Measurements from ENCODE around the gene TSPAN13. TPM values are rescaled to one million over a fixed set of nuclear protein-coding genes. Genes with fewer than 3 reads are reported as not detected.

The TSPAN13 gene
- total and polyA plus RNA-seq, 12 donors, result 6.8 to 40.1 (median 11.8) TPM

DNA sequence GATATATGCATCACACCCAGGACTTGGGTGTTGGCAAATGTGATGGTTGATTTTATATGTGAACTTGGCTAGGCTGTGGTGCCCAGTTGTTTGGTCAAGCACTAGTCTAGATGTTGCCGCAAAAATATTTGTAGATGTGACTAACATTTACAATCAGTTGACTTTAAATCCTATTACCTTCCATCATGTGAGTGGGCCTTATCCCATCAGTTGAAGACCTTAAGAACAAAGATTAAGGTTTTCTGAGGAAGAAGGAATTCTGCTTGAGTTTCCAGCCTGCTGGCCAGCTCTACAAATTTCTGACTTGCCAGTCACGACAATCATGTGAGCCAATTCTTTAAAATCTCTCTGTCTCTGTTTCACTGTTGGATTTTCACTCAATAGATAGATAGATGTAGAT, 20.3 kb downstream of the TSPAN13 start:
- TF ChIP-seq, protein P1, sequence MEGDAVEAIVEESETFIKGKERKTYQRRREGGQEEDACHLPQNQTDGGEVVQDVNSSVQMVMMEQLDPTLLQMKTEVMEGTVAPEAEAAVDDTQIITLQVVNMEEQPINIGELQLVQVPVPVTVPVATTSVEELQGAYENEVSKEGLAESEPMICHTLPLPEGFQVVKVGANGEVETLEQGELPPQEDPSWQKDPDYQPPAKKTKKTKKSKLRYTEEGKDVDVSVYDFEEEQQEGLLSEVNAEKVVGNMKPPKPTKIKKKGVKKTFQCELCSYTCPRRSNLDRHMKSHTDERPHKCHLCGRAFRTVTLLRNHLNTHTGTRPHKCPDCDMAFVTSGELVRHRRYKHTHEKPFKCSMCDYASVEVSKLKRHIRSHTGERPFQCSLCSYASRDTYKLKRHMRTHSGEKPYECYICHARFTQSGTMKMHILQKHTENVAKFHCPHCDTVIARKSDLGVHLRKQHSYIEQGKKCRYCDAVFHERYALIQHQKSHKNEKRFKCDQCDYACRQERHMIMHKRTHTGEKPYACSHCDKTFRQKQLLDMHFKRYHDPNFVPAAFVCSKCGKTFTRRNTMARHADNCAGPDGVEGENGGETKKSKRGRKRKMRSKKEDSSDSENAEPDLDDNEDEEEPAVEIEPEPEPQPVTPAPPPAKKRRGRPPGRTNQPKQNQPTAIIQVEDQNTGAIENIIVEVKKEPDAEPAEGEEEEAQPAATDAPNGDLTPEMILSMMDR (IDR thresholded peaks at IDR 0.05), result no peak
- WGBS, 2 donors, result 93 to 96% methylated on average over 2 of the region's 2 CpGs
- H3K4me3 ChIP-seq, result no peak overlapping the region

DNA sequence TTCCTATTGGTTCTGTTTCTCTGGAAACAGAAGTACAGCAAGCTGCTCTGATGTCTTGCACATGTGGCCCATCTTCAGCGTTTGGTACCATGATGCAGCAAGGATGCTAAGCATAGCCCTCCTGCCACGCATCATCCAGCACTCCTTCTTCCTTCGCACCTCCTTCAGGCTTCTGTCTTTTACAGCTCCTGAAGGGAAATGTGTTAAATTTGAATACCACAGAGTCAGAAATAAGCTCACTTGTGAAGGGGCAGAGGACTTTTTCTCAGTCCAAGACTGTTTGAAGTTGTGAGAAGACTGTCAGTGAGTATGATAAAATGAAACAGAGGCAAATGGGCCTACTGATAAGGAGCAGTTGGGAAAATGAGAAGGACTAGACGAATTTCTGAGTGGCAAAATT, 20.7 kb downstream of the TSPAN13 start:
- Histone ChIP-seq H3K4me1 (peaks cover 0 to 24% (median 0%) of the 10 kb centered on the region in 9 donors), H3K36me3 (peaks cover 0 to 10% (median 0%) of the 10 kb centered on the region in 9 donors), H3K27me3 (no peaks in the 10 kb centered on the region), H3K4me3 (no peak overlapping the region), H3K27ac (no peak overlapping the region), H3K9me3 (peaks cover 0 to 2% (median 0%) of the 10 kb centered on the region in 11 donors)
- TF ChIP-seq, protein P1 (IDR thresholded peaks at IDR 0.05), result no peak
- ATAC-seq (no peak), DNase-seq (no peak)
- WGBS, 2 donors, result 81 to 91% methylated on average over 4 of the region's 4 CpGs
- intact Hi-C loops (cut with DNase I), result no loop called here

More for the DNA sequence above, 20.3 kb downstream of the TSPAN13 start:
- DNase-seq (no peak), ATAC-seq (no peak)
- H3K36me3 ChIP-seq, result peaks cover 0 to 6% (median 0%) of the 10 kb centered on the region in 9 donors
- peaks cover 0 to 6% (median 0%) of the 10 kb centered on the region in 11 donors for H3K9me3 ChIP-seq
- H3K27ac ChIP-seq, result no peak overlapping the region
- intact Hi-C loops (cut with DNase I), result no loop called here
- H3K27me3 ChIP-seq, result no peaks in the 10 kb centered on the region
- peaks cover 0 to 24% (median 0%) of the 10 kb centered on the region in 9 donors for H3K4me1 ChIP-seq

DNA sequence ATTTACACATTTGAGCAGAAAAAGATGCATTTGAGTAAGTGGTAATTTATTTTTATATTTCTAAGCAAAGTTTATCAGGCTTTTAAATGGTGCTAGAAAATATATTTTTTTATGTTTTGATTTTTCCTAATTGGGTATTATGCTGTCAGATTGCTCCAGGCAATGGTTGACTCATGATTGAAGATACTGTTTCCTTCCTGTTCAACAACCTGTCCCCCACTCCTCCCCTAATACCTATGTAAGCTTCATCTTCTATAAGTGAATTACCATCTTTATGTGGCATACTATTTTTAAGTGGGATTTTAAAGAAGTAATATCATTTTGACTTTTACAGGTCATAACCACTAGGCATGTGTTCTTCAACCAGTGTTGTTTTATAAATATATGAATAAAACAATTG, 21.4 kb downstream of the TSPAN13 start:
- DNase-seq (no peak), ATAC-seq (no peak)
- no peak overlapping the region for H3K4me3 ChIP-seq
- H3K27me3 ChIP-seq, result no peaks in the 10 kb centered on the region
- no peaks in the 10 kb centered on the region for H3K9me3 ChIP-seq
- H3K27ac ChIP-seq, result no peak overlapping the region
- H3K36me3 ChIP-seq, result peaks cover 0 to 13% (median 0%) of the 10 kb centered on the region in 9 donors
- H3K4me1 ChIP-seq, result peaks cover 0 to 24% (median 0%) of the 10 kb centered on the region in 9 donors
- TF ChIP-seq, protein P1 (IDR thresholded peaks at IDR 0.05), result no peak
- intact Hi-C loops (cut with DNase I), result no loop called here

DNA sequence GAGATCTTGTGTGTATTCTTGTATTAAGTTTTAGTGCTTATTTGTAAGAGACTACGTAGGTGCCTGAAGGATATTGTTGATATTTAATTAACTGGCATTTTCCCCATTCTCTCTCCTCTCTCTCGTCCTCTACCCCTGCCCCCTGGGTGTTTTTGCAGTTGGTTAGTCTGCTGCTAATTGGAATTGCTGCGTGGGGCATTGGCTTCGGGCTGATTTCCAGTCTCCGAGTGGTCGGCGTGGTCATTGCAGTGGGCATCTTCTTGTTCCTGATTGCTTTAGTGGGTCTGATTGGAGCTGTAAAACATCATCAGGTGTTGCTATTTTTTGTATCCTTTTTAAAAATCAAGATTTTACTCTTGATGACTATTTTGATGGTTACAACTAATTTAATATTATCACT, 22.5 kb downstream of the TSPAN13 start:
- TF ChIP-seq, protein P1 (IDR thresholded peaks at IDR 0.05), result no peak
- peaks cover 0 to 18% (median 0%) of the 10 kb centered on the region in 9 donors for H3K4me1 ChIP-seq
- H3K36me3 ChIP-seq, result peaks cover 0 to 13% (median 0%) of the 10 kb centered on the region in 9 donors
- H3K27ac ChIP-seq, result no peak overlapping the region
- 95 to 96% methylated on average over 7 of the region's 7 CpGs for WGBS, 2 donors
- no peaks in the 10 kb centered on the region for H3K27me3 ChIP-seq
- ATAC-seq (no peak), DNase-seq (no peak)
- no peaks in the 10 kb centered on the region for H3K9me3 ChIP-seq
- intact Hi-C loops (cut with DNase I), result no loop called here
- H3K4me3 ChIP-seq, result no peak overlapping the region
